GM23338 (cell line): Measurements from ENCODE around the gene PFN1. TPM values are rescaled to one million over a fixed set of nuclear protein-coding genes. Genes with fewer than 3 reads are reported as not detected.

Experiments
- ATAC-seq: fragments of 200-7000 bp; cut with Tn5 transposase; 3 replicates; pipeline ENCODE4 v1.9.1; 2020
- DNase-seq: peaks from one replicate; pipeline ENCODE4 v3.0.0-alpha.2; 2015; ENCODE audit warnings: low spot score
- H2AFZ ChIP-seq: fragments of 200-600 bp; sonication (generic); 2 replicates; pipeline ENCODE4 v1.8.0; 2016; ENCODE audit warnings: antibody characterized with exemption, mild to moderate bottlenecking, moderate library complexity
- H3F3A ChIP-seq: fragments of 200-600 bp; sonication (generic); replicated peaks from 2 replicates; pipeline ENCODE4 v1.8.0; 2017; ENCODE audit warnings: antibody characterized with exemption, mixed run types, low read depth
- H3K27ac ChIP-seq: fragments of 200-600 bp; sonication (generic); 2 replicates; pipeline ENCODE4 v1.6.1; 2016; ENCODE audit warnings: low read depth
- H3K27me3 ChIP-seq: fragments of 200-600 bp; sonication (generic); 2 replicates; pipeline ENCODE4 v1.8.0; 2016; ENCODE audit warnings: mild to moderate bottlenecking, mixed run types, moderate library complexity; ENCODE audit not compliant: insufficient read depth
- H3K36me3 ChIP-seq: fragments of 200-600 bp; sonication (generic); 2 replicates; pipeline ENCODE4 v1.8.0; 2016; ENCODE audit warnings: mild to moderate bottlenecking; ENCODE audit not compliant: insufficient read depth
- H3K4me1 ChIP-seq: fragments of 200-600 bp; sonication (generic); 2 replicates; pipeline ENCODE4 v1.8.0; 2016; ENCODE audit warnings: mild to moderate bottlenecking, moderate library complexity; ENCODE audit not compliant: insufficient read depth
- H3K4me2 ChIP-seq: fragments of 200-600 bp; sonication (generic); 2 replicates; pipeline ENCODE4 v1.7.1; 2017; ENCODE audit warnings: mixed run types
- H3K4me3 ChIP-seq: fragments of 200-600 bp; sonication (generic); 2 replicates; pipeline ENCODE4 v1.6.1; 2016; ENCODE audit warnings: mixed run types
- H3K79me2 ChIP-seq: fragments of 200-600 bp; sonication (generic); replicated peaks from 2 replicates; pipeline ENCODE4 v1.8.0; 2017; ENCODE audit warnings: mild to moderate bottlenecking; ENCODE audit not compliant: insufficient read depth
- H3K9me2 ChIP-seq: fragments of 200-600 bp; sonication (generic); 2 replicates; pipeline ENCODE4 v1.8.0; 2017; ENCODE audit not compliant: insufficient read depth
- H4K20me1 ChIP-seq: fragments of 200-600 bp; sonication (generic); replicated peaks from 2 replicates; pipeline ENCODE4 v1.8.0; 2017; ENCODE audit warnings: mild to moderate bottlenecking; ENCODE audit not compliant: insufficient read depth
- H3K27ac Mint-ChIP-seq: 2 replicates; pipeline ENCODE4 v1.8.0; 2020; ENCODE audit warnings: inconsistent platforms, mild to moderate bottlenecking, moderate library complexity, mixed read lengths
- H3K27me3 Mint-ChIP-seq: 3 replicates; pipeline ENCODE4 v1.8.0; 2022; ENCODE audit warnings: low read depth, mild to moderate bottlenecking, moderate library complexity, mixed read lengths, inconsistent platforms; ENCODE audit not compliant: insufficient read depth, poor library complexity
- H3K36me3 Mint-ChIP-seq: 3 replicates; pipeline ENCODE4 v1.8.0; 2021; ENCODE audit warnings: low read depth, mild to moderate bottlenecking, inconsistent platforms, moderate library complexity, mixed read lengths
- H3K4me1 Mint-ChIP-seq: 3 replicates; pipeline ENCODE4 v1.8.0; 2020; ENCODE audit warnings: mild to moderate bottlenecking, inconsistent platforms, mixed read lengths
- H3K4me3 Mint-ChIP-seq: 3 replicates; pipeline ENCODE4 v1.8.0; 2021; ENCODE audit warnings: moderate library complexity, mild to moderate bottlenecking, inconsistent platforms, mixed read lengths
- H3K9me3 Mint-ChIP-seq: 3 replicates; pipeline ENCODE4 v1.8.0; 2020; ENCODE audit warnings: moderate library complexity, mild to moderate bottlenecking, inconsistent platforms, mixed read lengths
- CREB1 ChIP-seq: fragments of 250-450 bp; sonication (Bioruptor Pico); IDR thresholded peaks from 2 replicates; pipeline ENCODE4 v1.5.0; 2020; ENCODE audit warnings: low read depth, mild to moderate bottlenecking, moderate library complexity
- CTCF ChIP-seq, 2 experiments: fragments of 200-600 bp in 1 of 2; sonication (generic) in 1 of 2; conservative IDR thresholded peaks; 2 replicates each; pipeline versions ENCODE4 v1.5.1 to v1.6.1; 2016 to 2017; ENCODE audit warnings: antibody characterized with exemption in 2 of 2, low read depth in 2 of 2, mild to moderate bottlenecking in 2 of 2, moderate library complexity in 1 of 2
- ETS1 ChIP-seq: IDR thresholded peaks from 2 replicates; pipeline ENCODE4 v1.6.1; 2016; ENCODE audit warnings: antibody characterized with exemption
- EZH2 ChIP-seq: fragments of 200-600 bp; sonication (generic); IDR thresholded peaks from one replicate; pipeline ENCODE4 v1.8.0; 2017; ENCODE audit warnings: antibody characterized with exemption, mild to moderate bottlenecking, low read depth; ENCODE audit not compliant: unreplicated experiment
- EZH2phosphoT487 ChIP-seq: fragments of 200-600 bp; sonication (generic); IDR thresholded peaks from one replicate; pipeline ENCODE4 v1.8.1; 2018; ENCODE audit warnings: antibody characterized with exemption; ENCODE audit not compliant: unreplicated experiment
- JUNB ChIP-seq: IDR thresholded peaks from one replicate; pipeline ENCODE4 v1.6.1; 2016; ENCODE audit warnings: antibody characterized with exemption; ENCODE audit not compliant: unreplicated experiment
- NANOG ChIP-seq: IDR thresholded peaks from 2 replicates; pipeline ENCODE4 v1.6.1; 2016; ENCODE audit warnings: antibody characterized with exemption, borderline replicate concordance
- POLR2AphosphoS5 ChIP-seq: IDR thresholded peaks from 2 replicates; pipeline ENCODE4 v1.6.1; 2016; ENCODE audit warnings: antibody characterized with exemption, low read depth
- REST ChIP-seq: IDR thresholded peaks from one replicate; pipeline ENCODE4 v1.6.1; 2018; ENCODE audit warnings: antibody characterized with exemption; ENCODE audit not compliant: unreplicated experiment
- STAT1 ChIP-seq: IDR thresholded peaks from one replicate; pipeline ENCODE4 v1.6.1; 2016; ENCODE audit warnings: antibody characterized with exemption; ENCODE audit not compliant: unreplicated experiment
- ZNF114 ChIP-seq: fragments of 250-450 bp; sonication (Bioruptor Pico); IDR thresholded peaks from 2 replicates; pipeline ENCODE4 v1.5.0; 2020; ENCODE audit warnings: mild to moderate bottlenecking, moderate library complexity
- ZNF331 ChIP-seq: fragments of 250-450 bp; sonication (Bioruptor Pico); IDR thresholded peaks from 2 replicates; pipeline ENCODE4 v1.5.0; 2020; ENCODE audit warnings: low read depth, mild to moderate bottlenecking, moderate library complexity
- ZNF462 ChIP-seq: fragments of 250-450 bp; sonication (Bioruptor Pico); IDR thresholded peaks from 2 replicates; pipeline ENCODE4 v1.5.0; 2020; ENCODE audit warnings: mild to moderate bottlenecking, moderate library complexity
- polyA plus RNA-seq: library from polyadenylated mRNA; unstranded; fragments of >200 nt; fragmentation: Nextera tagmentation; extraction: Ambion mirVana; gene quantifications from 2 replicates; pipeline ENCODE4 v1.2.1, GENCODE V29; 2016
- total RNA-seq: library from RNA; depleted of rRNA; stranded (reverse); fragments of >200 nt; shearing (Covaris generic); gene quantifications from 2 replicates; pipeline ENCODE4 v1.2.3, GENCODE V29; 2014

The PFN1 gene
- total and polyA plus RNA-seq, 2 experiments from 2014 or later, result 2,002 to 3,709 TPM

- H3K27me3 Mint-ChIP-seq, result peaks cover 52% of the 10 kb centered on the region
- H3K9me2 ChIP-seq, result no peaks in the 10 kb centered on the region
- no peak overlapping the region for H3K27ac ChIP-seq
- H3K4me3 ChIP-seq, result no peak overlapping the region
- 0 out of 2 replicates have a peak, but pooled peaks cover 9% of the 10 kb centered on the region for H4K20me1 ChIP-seq
- peak overlapping the region; percentile 39; the same call in 1 of the 3 replicates for H3K4me3 Mint-ChIP-seq
- H3K4me1 ChIP-seq, result peaks cover 17% of the 10 kb centered on the region
- H3K36me3 Mint-ChIP-seq, result peaks cover 44% of the 10 kb centered on the region
- no peak overlapping the region for H3K27ac Mint-ChIP-seq
- ATAC-seq, result peak; percentile 8
- H2AFZ ChIP-seq, result no peak overlapping the region
- H3K4me2 ChIP-seq, result peak overlapping the region; percentile 57; the same call in 1 of the 2 replicates
- H3K27me3 ChIP-seq, result peaks cover 48% of the 10 kb centered on the region
- peak; percentile 69 for DNase-seq
- peaks cover 10% of the 10 kb centered on the region; the same call in 1 of the 2 replicates for H3F3A ChIP-seq
- no peaks in the 10 kb centered on the region for H3K9me3 Mint-ChIP-seq
- H3K36me3 ChIP-seq, result no peaks in the 10 kb centered on the region
- peaks cover 29% of the 10 kb centered on the region for H3K4me1 Mint-ChIP-seq
- no peak for TF ChIP-seq ETS1
- TF ChIP-seq ZNF114 (CRISPR knock-in tag), result no peak
- no peak; the same call in 1 of the 2 replicates for TF ChIP-seq POLR2AphosphoS5
- TF ChIP-seq CTCF (conservative IDR thresholded peaks at IDR 0.05; ENCODE audit: low read depth in 2 of 2), result no peak
- TF ChIP-seq CREB1 (CRISPR knock-in tag), result no peak
- TF ChIP-seq ZNF462 (CRISPR knock-in tag), result no peak
- no peak for TF ChIP-seq ZNF331 (CRISPR knock-in tag)
- no peak for TF ChIP-seq JUNB
- TF ChIP-seq STAT1, result no peak
- no peak for TF ChIP-seq EZH2phosphoT487
- TF ChIP-seq REST, result no peak
- TF ChIP-seq EZH2, result no peak
- no peak for TF ChIP-seq NANOG
- peaks cover 16% of the 10 kb centered on the region for H3K79me2 ChIP-seq
Observed at GRCh38 chr17:4972752-4973151, 24.4 kb upstream of the PFN1 start.
